Ectodermal cell (in vitro differentiated cells): ENCODE measurements around the gene GDPD5.

Experiments used
- H3K27ac ChIP-seq: 2 replicates; pipeline ENCODE4 v1.7.0; 2013; ENCODE audit warnings: mild to moderate bottlenecking, low read depth, low read length; ENCODE audit not compliant: insufficient read depth, poor library complexity, severe bottlenecking
- H3K27me3 ChIP-seq: 2 replicates; pipeline ENCODE4 v1.7.0; 2013; ENCODE audit warnings: mild to moderate bottlenecking, low read length; ENCODE audit not compliant: insufficient read depth, control insufficient read depth, poor library complexity, severe bottlenecking
- H3K36me3 ChIP-seq: one replicate; pipeline ENCODE4 v1.7.0; 2013; ENCODE audit warnings: low read length; ENCODE audit not compliant: control insufficient read depth, insufficient read depth
- H3K4me1 ChIP-seq: one replicate; pipeline ENCODE4 v1.7.0; 2013; ENCODE audit warnings: low read length; ENCODE audit not compliant: control insufficient read depth, insufficient read depth
- H3K4me3 ChIP-seq: 2 replicates; pipeline ENCODE4 v1.7.0; 2013; ENCODE audit warnings: low read depth, low read length, control low read depth; ENCODE audit not compliant: insufficient read depth
- H3K9me3 ChIP-seq: 2 replicates; pipeline ENCODE4 v1.7.0; 2013; ENCODE audit warnings: mild to moderate bottlenecking, low read length, moderate library complexity; ENCODE audit not compliant: control insufficient read depth
- WGBS, 2 experiments: methylation state at CpG; one replicate each; pipeline ENCODE4 v1.1.7; 2013; ENCODE audit warnings: missing lambda C conversion rate in 2 of 2; 5-methylcytosine and 5-hydroxymethylcytosine counted together

Gene GDPD5

DNA sequence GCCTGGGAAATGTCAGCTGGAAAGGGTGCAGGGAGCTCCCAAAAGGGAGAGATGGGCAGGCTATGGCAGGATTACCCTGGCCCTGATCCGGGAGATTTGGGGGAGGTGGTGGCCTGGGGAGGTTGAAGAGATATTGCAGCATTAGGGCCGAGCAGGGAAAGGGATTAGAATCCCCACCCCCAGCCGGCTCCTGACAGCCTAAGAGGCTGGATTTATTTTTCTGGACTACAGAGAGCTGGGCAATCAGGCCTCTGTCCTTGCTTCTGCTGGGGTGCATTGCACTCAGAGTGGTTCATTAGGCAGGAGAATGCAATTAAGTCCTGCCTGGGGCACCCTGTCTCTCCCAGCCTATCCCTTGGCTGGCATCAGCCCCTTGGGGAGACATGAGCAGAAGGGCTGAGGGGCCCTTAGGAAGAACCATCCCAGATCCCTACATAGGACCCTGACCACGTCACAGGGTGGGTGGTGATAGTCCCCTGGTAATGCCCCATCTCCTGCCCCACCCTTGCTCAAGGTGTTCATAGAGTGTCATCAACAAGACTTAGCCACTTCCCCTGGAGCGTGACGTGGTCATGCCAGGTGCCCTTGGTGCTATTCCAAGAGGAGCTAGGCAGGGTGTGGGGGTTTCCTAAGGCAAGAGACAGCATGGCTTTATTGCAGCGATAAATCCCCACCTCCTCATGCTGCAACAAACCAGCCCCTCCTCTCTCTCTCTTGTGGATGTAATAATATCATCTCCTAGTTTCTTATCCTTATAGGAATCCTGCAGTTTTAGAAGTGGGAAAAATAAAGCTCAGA is 54.4 kb downstream of the GDPD5 start:
- no peak overlapping the region for H3K4me3 ChIP-seq
- H3K4me1 ChIP-seq: peaks cover 48% of the 10 kb centered on the region
- no peaks in the 10 kb centered on the region for H3K36me3 ChIP-seq
- no peaks in the 10 kb centered on the region for H3K27me3 ChIP-seq
- H3K9me3 ChIP-seq: no peaks in the 10 kb centered on the region
- H3K27ac ChIP-seq: no peak overlapping the region
- WGBS, 2 experiments: 81 to 88% methylated on average over 7 of the region's 7 CpGs

GRCh38 chr11:75470476-75471080 is 55.2 kb downstream of the GDPD5 start:
- Histone ChIP-seq H3K27me3 (no peaks in the 10 kb centered on the region), H3K9me3 (no peaks in the 10 kb centered on the region), H3K4me1 (peaks cover 49% of the 10 kb centered on the region), H3K4me3 (no peak overlapping the region), H3K36me3 (no peaks in the 10 kb centered on the region), H3K27ac (no peak overlapping the region)
- WGBS, 2 experiments: 93% methylated on average over 7 of the region's 7 CpGs

GRCh38 chr11:75469785-75470405 is 55.8 kb downstream of the GDPD5 start:
- H3K36me3 ChIP-seq: no peaks in the 10 kb centered on the region
- peaks cover 46% of the 10 kb centered on the region for H3K4me1 ChIP-seq
- no peaks in the 10 kb centered on the region for H3K9me3 ChIP-seq
- no peak overlapping the region for H3K27ac ChIP-seq
- 78 to 87% methylated on average over 5 to 6 of the region's 6 CpGs for WGBS, 2 experiments
- H3K4me3 ChIP-seq: no peak overlapping the region
- H3K27me3 ChIP-seq: no peaks in the 10 kb centered on the region

DNA sequence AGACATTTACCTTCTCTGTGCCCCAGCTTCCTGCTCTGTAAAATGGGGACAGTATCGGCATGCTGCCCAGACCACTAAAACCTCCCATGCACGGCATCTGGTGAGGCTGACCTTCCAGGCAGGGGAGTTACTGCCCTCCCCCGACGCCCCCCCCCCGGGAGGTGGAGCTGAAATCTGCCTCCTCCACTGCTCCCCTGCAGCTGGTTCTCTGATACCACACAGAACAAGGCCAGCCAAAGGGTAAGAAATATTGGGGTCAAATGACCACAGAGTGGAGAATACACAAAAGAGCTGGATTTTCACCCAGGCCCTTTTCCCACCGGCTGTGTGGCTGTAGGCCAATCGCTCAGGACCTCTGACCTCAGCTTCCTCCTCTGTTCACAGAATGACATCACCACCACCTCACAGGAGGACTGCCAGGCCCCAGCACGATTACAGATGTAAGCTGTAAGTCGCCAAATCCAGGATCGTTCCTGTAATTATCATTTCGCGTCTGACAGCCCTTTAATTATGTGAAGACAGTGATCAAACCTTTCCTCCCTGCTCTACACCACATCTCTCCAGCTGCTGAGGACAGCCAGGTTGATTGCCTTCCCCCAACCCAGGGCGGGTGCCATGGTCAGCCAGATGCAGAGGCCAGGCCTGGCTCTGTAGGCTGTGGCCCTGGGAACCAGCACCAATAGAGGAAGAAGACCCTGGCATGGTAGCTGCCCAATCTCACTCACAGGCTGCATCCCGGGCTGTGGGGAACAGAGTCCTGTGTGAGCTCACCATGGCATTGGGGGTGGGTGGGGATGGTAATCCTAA is 57.0 kb downstream of the GDPD5 start:
- no peak overlapping the region for H3K4me3 ChIP-seq
- H3K27ac ChIP-seq: no peak overlapping the region
- H3K9me3 ChIP-seq: no peaks in the 10 kb centered on the region
- peaks cover 46% of the 10 kb centered on the region for H3K4me1 ChIP-seq
- H3K36me3 ChIP-seq: no peaks in the 10 kb centered on the region
- 76 to 80% methylated on average over 13 to 14 of the region's 14 CpGs for WGBS, 2 experiments
- H3K27me3 ChIP-seq: no peaks in the 10 kb centered on the region

DNA sequence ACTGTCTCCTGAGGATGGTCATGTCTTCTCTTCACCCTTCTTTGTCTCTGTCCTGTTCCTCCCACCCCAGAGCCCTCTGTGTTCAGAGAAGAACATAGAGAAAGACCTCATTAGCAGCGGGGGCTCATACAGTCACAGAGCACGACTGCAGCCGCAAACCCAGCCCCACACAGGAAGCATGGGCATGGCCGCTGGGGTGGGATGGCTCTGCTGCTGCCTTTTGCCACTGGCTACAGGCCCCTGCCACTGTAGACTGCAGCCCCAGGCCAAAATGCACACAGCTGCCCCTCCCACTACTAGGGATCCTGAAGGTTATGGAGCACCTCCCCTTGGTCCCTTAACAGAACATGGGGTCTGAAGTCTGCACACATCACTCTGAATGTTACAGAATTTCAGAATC is 57.9 kb downstream of the GDPD5 start:
- Histone ChIP-seq H3K9me3 (no peaks in the 10 kb centered on the region), H3K27me3 (no peaks in the 10 kb centered on the region), H3K27ac (no peak overlapping the region), H3K4me1 (peaks cover 51% of the 10 kb centered on the region), H3K4me3 (no peak overlapping the region), H3K36me3 (no peaks in the 10 kb centered on the region)
- WGBS, 2 experiments: 80 to 84% methylated on average over 4 of the region's 4 CpGs

DNA sequence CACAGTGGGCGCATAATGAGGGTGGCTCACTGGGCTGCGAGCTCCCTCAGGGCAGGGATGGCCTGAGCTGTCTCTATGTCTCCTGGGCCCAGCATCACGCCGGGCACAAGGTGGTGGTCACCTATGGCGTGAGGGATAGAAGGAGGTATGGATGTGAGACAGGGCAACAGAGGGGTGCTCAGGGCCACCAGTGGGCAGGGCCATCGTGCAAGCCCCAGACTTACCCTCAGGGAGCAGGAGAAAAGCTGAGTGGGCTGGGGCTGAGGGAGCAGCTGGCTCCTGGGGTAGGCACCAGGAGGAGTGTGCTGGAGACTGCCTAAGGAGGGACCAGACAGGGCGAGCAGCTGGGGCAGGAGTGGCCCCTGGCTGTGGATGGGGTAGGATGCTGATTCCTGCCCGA is 58.4 kb downstream of the GDPD5 start:
- Histone ChIP-seq H3K27me3 (no peaks in the 10 kb centered on the region), H3K36me3 (no peaks in the 10 kb centered on the region), H3K4me1 (peaks cover 53% of the 10 kb centered on the region), H3K27ac (no peak overlapping the region), H3K9me3 (no peaks in the 10 kb centered on the region), H3K4me3 (no peak overlapping the region)
- 92 to 95% methylated on average over 8 of the region's 8 CpGs for WGBS, 2 experiments

- Histone ChIP-seq H3K4me3 (no peak overlapping the region), H3K36me3 (no peaks in the 10 kb centered on the region), H3K27ac (peak overlapping the region; percentile 16), H3K9me3 (no peaks in the 10 kb centered on the region), H3K27me3 (no peaks in the 10 kb centered on the region), H3K4me1 (peaks cover 46% of the 10 kb centered on the region)
- 84% methylated on average over 11 of the region's 11 CpGs for WGBS, 2 experiments
Observed at GRCh38 chr11:75465701-75466531, 59.8 kb downstream of the GDPD5 start.

DNA sequence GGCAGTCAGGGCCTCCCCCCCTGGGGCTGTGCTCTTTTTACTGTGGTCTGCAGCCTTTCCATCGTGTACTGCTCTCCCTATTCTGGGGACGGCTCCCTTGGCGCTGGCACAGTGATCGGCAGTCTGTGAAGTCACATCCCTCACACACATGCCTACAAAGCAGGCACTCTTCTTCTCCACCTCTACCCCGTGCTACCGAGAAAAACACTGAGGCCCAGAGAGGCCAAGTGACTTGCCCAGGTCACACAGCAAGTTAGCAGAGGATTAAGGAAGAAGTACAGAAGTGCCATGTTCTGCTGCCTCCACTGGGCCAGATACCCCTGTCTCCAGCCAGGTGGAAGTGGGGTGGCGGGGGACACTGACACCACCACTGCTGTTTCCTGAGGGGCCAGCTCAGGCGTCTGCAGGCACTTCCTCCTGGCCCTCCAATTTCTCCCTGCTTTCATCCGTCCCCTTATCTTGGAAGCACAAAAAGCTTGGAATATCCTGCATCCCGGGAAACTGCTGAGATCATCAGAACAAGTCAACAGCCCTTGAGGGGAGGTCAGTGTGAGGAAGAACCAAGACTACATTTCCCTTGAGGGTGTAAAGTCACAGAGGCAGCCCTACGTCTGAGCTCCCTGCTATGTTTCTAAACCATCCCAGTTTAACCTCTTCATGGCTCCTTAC is 62.5 kb downstream of the GDPD5 start:
- 77% methylated on average over 11 of the region's 11 CpGs for WGBS, 2 experiments
- H3K27me3 ChIP-seq: no peaks in the 10 kb centered on the region
- no peak overlapping the region for H3K27ac ChIP-seq
- no peak overlapping the region for H3K4me3 ChIP-seq
- H3K9me3 ChIP-seq: no peaks in the 10 kb centered on the region
- no peaks in the 10 kb centered on the region for H3K36me3 ChIP-seq
- H3K4me1 ChIP-seq: peaks cover 37% of the 10 kb centered on the region

GRCh38 chr11:75462117-75462653 is 63.6 kb downstream of the GDPD5 start:
- Histone ChIP-seq H3K4me1 (peaks cover 30% of the 10 kb centered on the region), H3K4me3 (no peak overlapping the region)
- 29 to 31% methylated on average over 5 of the region's 5 CpGs for WGBS, 2 experiments

More at GRCh38 chr11:75462117-75462653, 63.6 kb downstream of the GDPD5 start:
- no peaks in the 10 kb centered on the region for H3K36me3 ChIP-seq
- H3K9me3 ChIP-seq: no peaks in the 10 kb centered on the region
- H3K27ac ChIP-seq: no peak overlapping the region
- H3K27me3 ChIP-seq: no peaks in the 10 kb centered on the region
